Activated CD4-positive, CD25-positive, alpha-beta regulatory T cell treated with anti-CD3 and anti-CD28 coated beads, Interleukin-2, amount 50 U/mL, for 16 hours (primary cell): ENCODE measurements around the gene S100A3.

ENCODE experiments used
- DNase-seq: peaks from one replicate; pipeline ENCODE4 v3.0.0-alpha.2; 2020; ENCODE audit warnings: low read depth, low spot score

S100A3 gene

GRCh38 chr1:153547560-153548551 is 1.2 kb downstream of the S100A3 start:
- DNase-seq: no peak

GRCh38 chr1:153546796-153547559 is 2.1 kb downstream of the S100A3 start:
- DNase-seq: no peak

GRCh38 chr1:153546371-153546770 is 2.7 kb downstream of the S100A3 start:
- no peak for DNase-seq

- DNase-seq: peak; percentile 78
These were observed 3.7 kb downstream of the S100A3 start, which contains the start of gene S100A4 for GRCh38 chr1:153545067-153546055. Gene S100A4, minus strand, starts transcription at chr1:153545806. Its CDS starts 1,012 bp downstream, at chr1:153544794.

GRCh38 chr1:153544453-153545066 is 4.5 kb downstream of the S100A3 start:
- DNase-seq: no peak

GRCh38 chr1:153543736-153544135 is 5.3 kb downstream of the S100A3 start:
- DNase-seq: no peak

GRCh38 chr1:153542956-153543711 is 5.9 kb downstream of the S100A3 start:
- no peak for DNase-seq

GRCh38 chr1:153541641-153542590 is 7.1 kb downstream of the S100A3 start:
- no peak for DNase-seq

GRCh38 chr1:153540394-153541361 is 8.4 kb downstream of the S100A3 start, which contains the start of gene S100A5:
Gene S100A5, minus strand, starts transcription at chr1:153540934. Its CDS starts 743 bp downstream, at chr1:153540191.
- DNase-seq: no peak

GRCh38 chr1:153539395-153540093 is 9.5 kb downstream of the S100A3 start:
- no peak for DNase-seq

- no peak for DNase-seq
These were observed 10.7 kb downstream of the S100A3 start for GRCh38 chr1:153538315-153538821.

GRCh38 chr1:153537376-153537730 is 11.7 kb downstream of the S100A3 start:
- no peak for DNase-seq

- no peak for DNase-seq
These were observed 12.2 kb downstream of the S100A3 start for GRCh38 chr1:153536671-153537375.

GRCh38 chr1:153536012-153536670 is 12.9 kb downstream of the S100A3 start:
- DNase-seq: peak; percentile 69

- no peak for DNase-seq
These were observed 13.6 kb downstream of the S100A3 start, which contains the start of gene S100A6 for GRCh38 chr1:153535242-153536011. Gene S100A6, minus strand, starts transcription at chr1:153535991. Its CDS starts 652 bp downstream, at chr1:153535339.
